OCI-LY3 (cell line): Measurements from ENCODE around the gene REC8.

Source experiments
- EZH2phosphoT487 ChIP-seq: fragments of 200-600 bp; shearing (Covaris generic); IDR thresholded peaks from 2 replicates; pipeline ENCODE4 v1.6.1; 2018; ENCODE audit warnings: antibody characterized with exemption, mixed run types, low read depth
- TF ChIP-seq, protein P1 (sequence below): fragments of 200-600, 300-600 bp; sonication (generic); IDR thresholded peaks from 2 replicates; pipeline ENCODE4 v1.5.1; 2014; ENCODE audit warnings: antibody characterized with exemption, low read length, low read depth

DNA sequence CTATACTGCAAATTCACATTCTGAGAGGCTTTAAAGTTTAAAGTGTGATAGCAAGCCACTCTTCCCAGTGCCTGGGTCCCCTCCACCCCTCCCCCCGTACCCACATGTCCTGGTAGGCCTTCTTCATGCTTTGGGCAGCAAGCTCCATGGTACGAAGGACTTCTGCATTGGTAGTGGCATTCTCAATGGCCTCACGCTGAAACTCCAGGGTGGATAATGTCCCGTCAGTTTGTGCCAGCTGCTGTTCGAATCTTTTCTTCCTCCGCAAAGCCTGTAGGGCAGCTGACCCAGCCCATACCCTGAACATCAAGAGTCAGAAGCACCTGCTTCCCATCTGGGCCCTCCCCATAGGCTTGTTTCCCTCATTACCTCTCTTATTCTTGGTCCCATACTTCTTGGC is 39.4 kb downstream of the REC8 start:
- TF ChIP-seq, protein P1, sequence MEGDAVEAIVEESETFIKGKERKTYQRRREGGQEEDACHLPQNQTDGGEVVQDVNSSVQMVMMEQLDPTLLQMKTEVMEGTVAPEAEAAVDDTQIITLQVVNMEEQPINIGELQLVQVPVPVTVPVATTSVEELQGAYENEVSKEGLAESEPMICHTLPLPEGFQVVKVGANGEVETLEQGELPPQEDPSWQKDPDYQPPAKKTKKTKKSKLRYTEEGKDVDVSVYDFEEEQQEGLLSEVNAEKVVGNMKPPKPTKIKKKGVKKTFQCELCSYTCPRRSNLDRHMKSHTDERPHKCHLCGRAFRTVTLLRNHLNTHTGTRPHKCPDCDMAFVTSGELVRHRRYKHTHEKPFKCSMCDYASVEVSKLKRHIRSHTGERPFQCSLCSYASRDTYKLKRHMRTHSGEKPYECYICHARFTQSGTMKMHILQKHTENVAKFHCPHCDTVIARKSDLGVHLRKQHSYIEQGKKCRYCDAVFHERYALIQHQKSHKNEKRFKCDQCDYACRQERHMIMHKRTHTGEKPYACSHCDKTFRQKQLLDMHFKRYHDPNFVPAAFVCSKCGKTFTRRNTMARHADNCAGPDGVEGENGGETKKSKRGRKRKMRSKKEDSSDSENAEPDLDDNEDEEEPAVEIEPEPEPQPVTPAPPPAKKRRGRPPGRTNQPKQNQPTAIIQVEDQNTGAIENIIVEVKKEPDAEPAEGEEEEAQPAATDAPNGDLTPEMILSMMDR, result no peak
- TF ChIP-seq EZH2phosphoT487, result no peak
